D341Med (cell line): ENCODE measurements around the gene ESPNL.

Experiments used
- DNase-seq: peaks from one replicate; pipeline ENCODE4 v3.0.0; 2012; ENCODE audit warnings: low spot score

Gene ESPNL

GRCh38 chr2:238171575-238172187, 71.5 kb downstream of the ESPNL start:
- no peak for DNase-seq

GRCh38 chr2:238172439-238172838, 72.3 kb downstream of the ESPNL start:
- no peak for DNase-seq

GRCh38 chr2:238173692-238174091, 73.6 kb downstream of the ESPNL start:
- DNase-seq, result no peak

- DNase-seq, result no peak
Observed at GRCh38 chr2:238174291-238174690, 74.2 kb downstream of the ESPNL start.

- no peak for DNase-seq
Observed at GRCh38 chr2:238174701-238175100, 74.6 kb downstream of the ESPNL start.

- no peak for DNase-seq
Observed at GRCh38 chr2:238176613-238177012, 76.5 kb downstream of the ESPNL start.

GRCh38 chr2:238180554-238180953, 80.4 kb downstream of the ESPNL start:
- DNase-seq, result no peak

GRCh38 chr2:238182362-238182761, 82.2 kb downstream of the ESPNL start:
- no peak for DNase-seq
